Stimulated activated CD4-positive, alpha-beta T cell treated with anti-CD3 and anti-CD28 coated beads, Interleukin-1b, Interleukin-23, amount 100 ng/mL, for 1 hour (primary cell): ENCODE data around the gene ST8SIA2.
"Not testable (repeated sequence)": the region's sequence is repeated elsewhere in the genome, so short reads cannot be mapped to it uniquely, and the experiment has no call there.

Experiments
- DNase-seq, 2 donors: peaks; one replicate each; pipeline ENCODE4 v3.0.0-alpha.2; 2020; ENCODE audit warnings: low read depth in 2 of 2

The ST8SIA2 gene

DNA sequence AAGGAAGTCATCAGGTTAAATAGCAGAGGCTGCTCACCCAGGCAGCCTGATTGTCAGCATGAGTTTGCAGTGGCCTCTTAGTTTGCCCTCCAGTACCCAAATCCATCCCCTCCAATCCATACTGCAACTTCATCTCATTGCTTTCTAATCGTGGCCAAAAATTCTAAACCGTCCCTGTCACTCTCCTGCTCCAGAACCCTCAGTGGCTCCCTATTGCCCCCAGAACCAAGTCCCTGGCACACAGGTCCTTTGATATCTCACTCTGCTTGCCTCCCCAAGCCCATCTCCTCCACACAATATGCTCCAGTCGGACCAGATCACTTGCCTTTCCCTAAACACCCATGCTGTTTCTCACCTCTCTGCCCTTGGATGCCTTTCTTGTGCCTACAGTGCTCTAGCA is 49.7 kb downstream of the ST8SIA2 start:
- DNase-seq: no peak

DNA sequence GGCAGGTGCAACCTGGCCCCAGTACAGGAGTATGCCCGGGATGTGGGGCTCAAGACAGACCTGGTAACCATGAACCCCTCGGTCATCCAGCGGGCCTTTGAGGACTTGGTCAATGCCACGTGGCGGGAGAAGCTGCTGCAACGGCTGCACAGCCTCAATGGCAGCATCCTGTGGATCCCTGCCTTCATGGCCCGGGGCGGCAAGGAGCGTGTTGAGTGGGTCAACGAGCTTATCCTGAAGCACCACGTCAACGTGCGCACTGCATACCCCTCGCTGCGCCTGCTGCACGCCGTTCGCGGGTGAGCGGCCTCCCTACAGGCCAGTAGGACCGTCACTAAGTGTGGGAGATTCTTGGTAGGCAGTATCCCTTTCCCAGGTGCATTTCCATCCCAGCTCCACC is 51.0 kb downstream of the ST8SIA2 start:
- no peak for DNase-seq

GRCh38 chr15:92448370-92448769 is 54.7 kb downstream of the ST8SIA2 start:
- no peak for DNase-seq

- DNase-seq: no peak
Measured at GRCh38 chr15:92449476-92449875, 55.8 kb downstream of the ST8SIA2 start.

- DNase-seq: no peak
Measured at GRCh38 chr15:92451225-92451825, 57.6 kb downstream of the ST8SIA2 start.

GRCh38 chr15:92452143-92452542 is 58.5 kb downstream of the ST8SIA2 start:
- no peak for DNase-seq

DNA sequence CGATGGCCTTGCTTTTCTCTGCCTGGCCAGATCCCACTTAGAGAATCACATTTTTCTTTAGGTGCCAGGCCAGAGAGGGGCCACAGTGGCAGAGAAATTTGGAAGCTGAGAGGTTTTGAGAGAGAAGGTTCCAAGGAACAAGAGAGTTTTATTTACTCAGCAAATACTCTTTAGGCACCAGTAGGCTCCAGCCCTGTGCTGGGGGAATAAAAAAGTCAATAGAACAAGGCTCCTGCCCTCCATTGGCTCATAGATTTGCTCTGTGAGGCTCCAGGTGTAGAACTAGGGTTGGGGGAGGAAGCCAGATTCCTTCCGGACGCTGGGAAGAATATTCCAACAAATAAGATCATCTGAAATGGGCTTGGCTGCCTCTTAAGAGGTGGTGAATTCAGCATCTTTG is 59.9 kb downstream of the ST8SIA2 start:
- no peak for DNase-seq

- no peak for DNase-seq
Measured at GRCh38 chr15:92454555-92455105, 60.9 kb downstream of the ST8SIA2 start.

GRCh38 chr15:92455271-92455670 is 61.6 kb downstream of the ST8SIA2 start:
- no peak for DNase-seq

DNA sequence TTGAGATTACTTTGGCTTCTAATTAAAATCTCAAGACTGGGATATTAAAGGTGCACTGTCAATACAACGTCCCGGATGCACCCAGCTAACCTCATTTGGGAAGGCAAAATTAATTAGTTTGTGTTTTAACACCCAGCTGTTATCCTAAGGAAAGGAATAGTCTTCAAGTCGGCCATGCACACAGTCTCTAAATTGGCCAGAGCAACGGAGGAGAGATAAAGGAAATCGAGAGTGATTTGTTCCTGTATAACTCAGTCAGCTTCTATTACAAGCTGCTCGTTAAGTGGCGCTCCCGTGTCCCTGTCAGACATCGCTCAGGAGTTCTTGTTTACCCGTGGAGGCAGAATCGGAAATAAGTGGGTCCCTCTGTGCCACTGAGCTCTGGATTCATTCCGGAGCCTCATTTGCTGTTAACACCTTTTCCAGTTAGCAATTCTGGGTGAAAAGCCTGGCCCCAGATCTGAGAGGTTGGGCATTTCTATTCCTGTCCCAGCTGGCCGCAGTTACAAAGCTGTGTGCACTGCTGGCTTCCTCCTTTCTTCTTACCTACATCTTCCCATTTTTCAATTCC is 63.9 kb downstream of the ST8SIA2 start:
- DNase-seq: no peak

- no peak for DNase-seq
Measured at GRCh38 chr15:92460023-92460422, 66.3 kb downstream of the ST8SIA2 start.

GRCh38 chr15:92462424-92463125 is 68.9 kb downstream of the ST8SIA2 start:
- no peak for DNase-seq

- DNase-seq: no peak
Measured at GRCh38 chr15:92463352-92463751, 69.7 kb downstream of the ST8SIA2 start.

- DNase-seq: no peak
Measured at GRCh38 chr15:92463826-92464225, 70.1 kb downstream of the ST8SIA2 start.

- no peak for DNase-seq
Measured at GRCh38 chr15:92466834-92467233, 73.2 kb downstream of the ST8SIA2 start.

DNA sequence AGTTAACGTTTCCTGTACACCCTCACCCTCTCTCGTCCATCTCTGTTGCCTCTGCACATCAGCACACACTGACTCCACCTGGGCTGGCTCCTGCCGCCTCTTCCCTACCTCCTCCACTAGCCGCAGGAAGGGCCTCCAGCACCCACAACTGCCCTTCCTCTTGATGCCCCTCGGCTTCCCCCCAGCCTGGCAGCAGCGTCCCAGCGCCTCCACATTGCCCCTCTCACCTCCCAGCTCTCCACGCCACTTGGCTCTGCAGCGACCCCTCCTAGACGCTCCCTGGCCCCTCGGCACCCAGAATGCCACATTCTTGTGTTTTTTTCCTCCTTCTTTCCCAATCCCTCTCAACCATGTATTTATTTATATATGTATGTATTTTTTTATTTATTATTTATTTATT is 73.6 kb downstream of the ST8SIA2 start:
- no peak for DNase-seq

GRCh38 chr15:92468991-92469390 is 75.3 kb downstream of the ST8SIA2 start:
- no peak for DNase-seq

DNA sequence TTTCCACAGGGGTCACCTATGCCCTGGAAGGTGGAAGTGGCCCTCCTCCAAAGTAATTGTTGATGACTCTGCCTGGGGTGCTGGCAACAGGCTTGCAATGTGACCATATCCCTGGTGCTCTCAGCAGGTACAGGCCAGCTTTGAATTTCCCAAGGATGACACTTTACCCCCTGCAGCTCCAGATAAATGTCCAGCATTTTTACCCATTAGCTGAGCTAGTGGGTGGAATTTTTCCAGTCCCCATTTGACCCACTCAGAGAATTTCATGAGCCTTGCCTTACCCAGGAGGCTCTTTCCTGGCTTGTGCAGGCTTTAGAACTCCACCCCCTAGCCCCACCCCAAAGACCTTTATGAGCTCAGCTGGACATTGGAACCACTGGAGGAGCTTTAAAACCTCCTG is 77.6 kb downstream of the ST8SIA2 start:
- no peak for DNase-seq

DNA sequence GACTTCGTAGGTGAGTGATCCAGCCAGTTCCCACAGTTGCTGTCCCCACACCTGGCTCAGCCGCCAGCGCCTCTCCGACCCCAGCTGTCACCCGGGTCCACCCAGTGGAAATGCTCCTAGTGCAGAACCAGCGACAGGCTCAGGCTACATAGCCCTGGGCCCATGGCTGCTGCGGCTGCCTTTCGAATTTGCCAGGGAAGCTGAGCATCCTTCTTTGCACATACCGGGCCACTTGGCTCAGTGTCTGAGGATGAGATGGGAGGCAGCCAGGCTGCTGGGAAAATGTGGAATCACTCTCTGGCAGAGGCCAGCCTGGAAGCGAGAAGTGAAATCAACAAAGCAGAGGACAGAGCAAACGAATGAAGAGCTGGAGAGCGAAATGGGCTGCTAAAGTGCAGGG is 80.1 kb downstream of the ST8SIA2 start:
- no peak for DNase-seq

DNA sequence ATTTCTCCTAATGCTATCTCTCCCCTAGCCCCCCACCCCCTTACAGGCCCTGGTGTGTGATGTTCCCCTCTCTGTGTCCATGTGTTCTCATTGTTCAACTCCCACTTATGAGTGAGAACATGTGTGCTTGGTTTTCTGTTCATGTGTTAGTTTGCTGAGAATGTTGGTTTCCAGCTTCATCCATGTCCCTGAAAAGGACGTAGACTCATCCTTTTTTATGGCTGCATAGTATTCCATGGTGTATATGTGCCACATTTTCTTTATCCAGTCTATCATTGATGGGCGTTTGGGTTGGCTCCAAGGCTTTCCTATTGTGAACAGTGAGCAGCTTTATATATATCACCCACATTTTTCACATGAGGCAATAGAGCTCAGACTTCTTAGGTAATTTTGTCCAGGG is 86.0 kb downstream of the ST8SIA2 start:
- not testable (repeated sequence) for DNase-seq

GRCh38 chr15:92480361-92480760 is 86.7 kb downstream of the ST8SIA2 start:
- no peak for DNase-seq

- DNase-seq: no peak
Measured at GRCh38 chr15:92485441-92485840, 91.8 kb downstream of the ST8SIA2 start.

GRCh38 chr15:92492551-92493115 is 99.0 kb downstream of the ST8SIA2 start:
- DNase-seq: no peak
